NB4 (cell line): ENCODE measurements around the gene IL22RA2.

Experiments used
- MYC ChIP-seq: IDR thresholded peaks from 2 replicates; pipeline ENCODE4 v1.6.1; 2011; ENCODE audit warnings: low read depth, low read length
- POLR2A ChIP-seq: IDR thresholded peaks from 2 replicates; pipeline ENCODE4 v1.6.1; 2011; ENCODE audit warnings: mild to moderate bottlenecking; ENCODE audit not compliant: insufficient read length; ENCODE audit errors: extremely low read depth
- TF ChIP-seq, protein P1 (sequence below): IDR thresholded peaks from one replicate; pipeline ENCODE4 v1.5.1; 2012; ENCODE audit warnings: low read depth, low read length
- TF ChIP-seq, protein P2 (sequence below): IDR thresholded peaks from 2 replicates; pipeline ENCODE4 v1.6.1; 2011; ENCODE audit warnings: low read depth, low read length

GRCh38 chr6:137160763-137161162 is 12.7 kb downstream of the IL22RA2 start:
- TF ChIP-seq, protein P1, sequence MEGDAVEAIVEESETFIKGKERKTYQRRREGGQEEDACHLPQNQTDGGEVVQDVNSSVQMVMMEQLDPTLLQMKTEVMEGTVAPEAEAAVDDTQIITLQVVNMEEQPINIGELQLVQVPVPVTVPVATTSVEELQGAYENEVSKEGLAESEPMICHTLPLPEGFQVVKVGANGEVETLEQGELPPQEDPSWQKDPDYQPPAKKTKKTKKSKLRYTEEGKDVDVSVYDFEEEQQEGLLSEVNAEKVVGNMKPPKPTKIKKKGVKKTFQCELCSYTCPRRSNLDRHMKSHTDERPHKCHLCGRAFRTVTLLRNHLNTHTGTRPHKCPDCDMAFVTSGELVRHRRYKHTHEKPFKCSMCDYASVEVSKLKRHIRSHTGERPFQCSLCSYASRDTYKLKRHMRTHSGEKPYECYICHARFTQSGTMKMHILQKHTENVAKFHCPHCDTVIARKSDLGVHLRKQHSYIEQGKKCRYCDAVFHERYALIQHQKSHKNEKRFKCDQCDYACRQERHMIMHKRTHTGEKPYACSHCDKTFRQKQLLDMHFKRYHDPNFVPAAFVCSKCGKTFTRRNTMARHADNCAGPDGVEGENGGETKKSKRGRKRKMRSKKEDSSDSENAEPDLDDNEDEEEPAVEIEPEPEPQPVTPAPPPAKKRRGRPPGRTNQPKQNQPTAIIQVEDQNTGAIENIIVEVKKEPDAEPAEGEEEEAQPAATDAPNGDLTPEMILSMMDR: no peak
- TF ChIP-seq POLR2A (no peak), MYC (no peak)
- TF ChIP-seq, protein P2, sequence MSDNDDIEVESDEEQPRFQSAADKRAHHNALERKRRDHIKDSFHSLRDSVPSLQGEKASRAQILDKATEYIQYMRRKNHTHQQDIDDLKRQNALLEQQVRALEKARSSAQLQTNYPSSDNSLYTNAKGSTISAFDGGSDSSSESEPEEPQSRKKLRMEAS: no peak
